Gastroesophageal sphincter (tissue), 3 donors: ENCODE measurements around the gene IREB2.

ENCODE experiments used
- CTCF ChIP-seq, 4 experiments: fragments of 200-600 bp in 2 of 4; fragments of 450-650 bp in 2 of 4; sonication (generic) in 1 of 4; IDR thresholded peaks; one replicate each; pipeline ENCODE4 v1.5.1; 2017 to 2019; ENCODE audit warnings: antibody characterized with exemption in 4 of 4, mild to moderate bottlenecking in 2 of 4, moderate library complexity in 2 of 4
- EP300 ChIP-seq: sonication (generic); formaldehyde crosslinking; IDR thresholded peaks from one replicate; pipeline ENCODE4 v1.6.1; 2017; ENCODE audit warnings: antibody characterized with exemption, mild to moderate bottlenecking
- POLR2A ChIP-seq, 2 donors: fragments of 450-650 bp; IDR thresholded peaks; one replicate each; pipeline ENCODE4 v1.6.1; 2017; ENCODE audit warnings: antibody characterized with exemption in 2 of 2, mild to moderate bottlenecking in 2 of 2, moderate library complexity in 1 of 2
- POLR2AphosphoS5 ChIP-seq: sonication (generic); formaldehyde crosslinking; IDR thresholded peaks from one replicate; pipeline ENCODE4 v1.6.1; 2017; ENCODE audit warnings: antibody characterized with exemption

GRCh38 chr15:78405336-78405924, 32.6 kb upstream of the IREB2 start:
- no peak for TF ChIP-seq CTCF (IDR thresholded peaks at IDR 0.05)
- no peak for TF ChIP-seq POLR2AphosphoS5
- TF ChIP-seq POLR2A (IDR thresholded peaks at IDR 0.05), result no peak
- no peak for TF ChIP-seq EP300
